Measurements from ENCODE around the gene KRT12.

GRCh38 chr17:40828454-40829044 is 38.5 kb downstream of the KRT12 start:
- TF ChIP-seq POLR2A (IDR thresholded peaks at IDR 0.05) (no peak), CTCF (IDR thresholded peaks at IDR 0.05) (no peak)

Measured in right lobe of liver (tissue), 4 donors.